MCF 10A (cell line): ENCODE results near the gene COL27A1. TPM values are rescaled to one million over a fixed set of nuclear protein-coding genes. Genes with fewer than 3 reads are reported as not detected.

Source experiments
- BruUV-seq: library from RNA; stranded (reverse); fragments of 400-500 nt; replicated peaks from 2 replicates; lab custom pipeline; 2021; lab: Mats Ljungman, UMichigan
- CTCF ChIA-PET: fragments of 300-600 bp; sonication (Branson Sonifier 250); formaldehyde crosslinking; extraction: SDS; loops from one replicate; lab custom pipeline; 2021; ENCODE audit warnings: antibody characterized with exemption, inconsistent platforms; lab: Yijun Ruan, JAX
- POLR2A ChIA-PET: fragments of 300-600, 350-650 bp; sonication (Branson Sonifier 250); formaldehyde crosslinking; extraction: SDS; loops from one replicate; lab custom pipeline; 2020; ENCODE audit warnings: antibody characterized with exemption, inconsistent platforms; lab: Yijun Ruan, JAX
- DNase-seq: peaks from one replicate; pipeline ENCODE4 v3.0.0-alpha.2; 2018; ENCODE audit not compliant: unreplicated experiment
- H3K27ac Mint-ChIP-seq: one replicate; pipeline ENCODE4 v1.8.0; 2022; ENCODE audit warnings: mild to moderate bottlenecking, low read depth, mixed read lengths; ENCODE audit not compliant: unreplicated experiment
- H3K27me3 Mint-ChIP-seq: one replicate; pipeline ENCODE4 v1.8.0; 2022; ENCODE audit warnings: mixed read lengths; ENCODE audit not compliant: insufficient read depth, unreplicated experiment
- H3K36me3 Mint-ChIP-seq: one replicate; pipeline ENCODE4 v1.8.0; 2022; ENCODE audit warnings: mild to moderate bottlenecking, moderate library complexity, mixed read lengths; ENCODE audit not compliant: insufficient read depth, unreplicated experiment
- H3K4me1 Mint-ChIP-seq: one replicate; pipeline ENCODE4 v1.8.0; 2022; ENCODE audit warnings: mixed read lengths; ENCODE audit not compliant: insufficient read depth, unreplicated experiment
- H3K4me3 Mint-ChIP-seq: one replicate; pipeline ENCODE4 v1.8.0; 2022; ENCODE audit warnings: mild to moderate bottlenecking, moderate library complexity, mixed read lengths; ENCODE audit not compliant: unreplicated experiment
- H3K9me3 Mint-ChIP-seq: one replicate; pipeline ENCODE4 v1.8.0; 2022; ENCODE audit warnings: mixed read lengths; ENCODE audit not compliant: unreplicated experiment
- CTCF ChIP-seq: fragments of 200-600 bp; IDR thresholded peaks from one replicate; pipeline ENCODE4 v1.8.0; 2022; ENCODE audit warnings: antibody characterized with exemption, mild to moderate bottlenecking; ENCODE audit not compliant: unreplicated experiment
- intact Hi-C: fragments of 100-400 bp; cut with micrococcal nuclease; formaldehyde crosslinking; loops from 2 replicates; pipeline ENCODE4 v1.14.1; 2022
- microRNA-seq: library from miRNA; unstranded; fragments of <30 nt; microRNA quantifications from one replicate; pipeline ENCODE4 v1.2.0, GENCODE V29; 2022
- total RNA-seq: library from RNA; stranded (reverse); gene quantifications from 2 replicates; pipeline ENCODE4 v1.2.3, GENCODE V29; 2022

COL27A1 gene
- total RNA-seq, 1 experiment from 2014 or later: 2.9 TPM

- Mint-ChIP-seq H3K36me3 (peaks cover 33% of the 10 kb centered on the region), H3K4me3 (no peak overlapping the region)
- no peak for TF ChIP-seq CTCF
These were observed 206.2 kb downstream of the COL27A1 start for GRCh38 chr9:114361542-114361941.

More at GRCh38 chr9:114361542-114361941, 206.2 kb downstream of the COL27A1 start:
- POLR2A ChIA-PET: no interaction called here
- no peaks in the 10 kb centered on the region for H3K27me3 Mint-ChIP-seq
- no TSS peak for BruUV-seq
- no peak for DNase-seq
- intact Hi-C loops: no loop called here
- no peak overlapping the region for H3K27ac Mint-ChIP-seq
- H3K9me3 Mint-ChIP-seq: no peaks in the 10 kb centered on the region
- H3K4me1 Mint-ChIP-seq: peaks cover 21% of the 10 kb centered on the region
- CTCF ChIA-PET: interaction anchor here (0.8 to 1.6 kb wide), 3 partner anchors 9 to 292 kb away, joined by 3 to 5 read pairs (median 3); no protein-coding TSS in a partner anchor

Small RNA genes lying within 50 kb of the gene (microRNA-seq; reads per million reads assigned to microRNA genes)
- 102 reads per million, percentile 72 among the genes with 10 or more reads in this experiment for gene MIR455

Other genes with a start within 250 kb of the COL27A1 start
- gene AMBP, start 77.2 kb upstream of the COL27A1 start, total RNA-seq: not detected in 2 replicates
- not detected in 2 replicates for gene KIF12, start 56.2 kb upstream of the COL27A1 start, total RNA-seq
- gene ORM1, start 167.6 kb downstream of the COL27A1 start, total RNA-seq: not detected in 2 replicates
- not detected in 2 replicates for gene ORM2, start 174.3 kb downstream of the COL27A1 start, total RNA-seq
- gene AKNA, start 232.4 kb downstream of the COL27A1 start, total RNA-seq: 10.7 and 10.9 TPM in 2 replicates